GM18498 (cell line): ENCODE results near the gene PDE11A.

ENCODE experiments used
- ATAC-seq: cut with Tn5 transposase; IDR thresholded peaks from one replicate; pipeline ENCODE4 v1.9.1; 2021; ENCODE audit warnings: mild to moderate bottlenecking, moderate library complexity; ENCODE audit not compliant: unreplicated experiment

Gene PDE11A

DNA sequence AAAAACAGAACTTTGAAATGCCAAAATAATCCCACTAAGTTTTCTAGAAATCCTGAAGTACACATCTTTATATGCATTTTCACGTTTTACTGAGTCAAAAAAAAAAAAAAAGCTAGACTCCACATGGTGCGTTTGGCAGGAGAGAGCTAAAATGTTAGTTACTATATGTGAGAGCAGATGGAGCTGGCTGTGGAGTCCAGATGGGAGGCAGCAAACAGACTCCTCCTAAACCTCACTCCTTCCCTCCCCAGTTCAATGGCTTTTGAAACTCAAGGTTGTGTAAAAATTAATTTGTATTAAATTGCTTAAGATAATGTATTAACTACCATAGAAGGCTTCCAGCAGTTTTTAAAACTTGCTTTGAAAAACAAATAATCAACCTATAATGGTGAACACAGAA is 431.2 kb downstream of the PDE11A start:
- ATAC-seq, result no peak

- no peak for ATAC-seq
These were observed 432.2 kb downstream of the PDE11A start for GRCh38 chr2:177640423-177640822.

DNA sequence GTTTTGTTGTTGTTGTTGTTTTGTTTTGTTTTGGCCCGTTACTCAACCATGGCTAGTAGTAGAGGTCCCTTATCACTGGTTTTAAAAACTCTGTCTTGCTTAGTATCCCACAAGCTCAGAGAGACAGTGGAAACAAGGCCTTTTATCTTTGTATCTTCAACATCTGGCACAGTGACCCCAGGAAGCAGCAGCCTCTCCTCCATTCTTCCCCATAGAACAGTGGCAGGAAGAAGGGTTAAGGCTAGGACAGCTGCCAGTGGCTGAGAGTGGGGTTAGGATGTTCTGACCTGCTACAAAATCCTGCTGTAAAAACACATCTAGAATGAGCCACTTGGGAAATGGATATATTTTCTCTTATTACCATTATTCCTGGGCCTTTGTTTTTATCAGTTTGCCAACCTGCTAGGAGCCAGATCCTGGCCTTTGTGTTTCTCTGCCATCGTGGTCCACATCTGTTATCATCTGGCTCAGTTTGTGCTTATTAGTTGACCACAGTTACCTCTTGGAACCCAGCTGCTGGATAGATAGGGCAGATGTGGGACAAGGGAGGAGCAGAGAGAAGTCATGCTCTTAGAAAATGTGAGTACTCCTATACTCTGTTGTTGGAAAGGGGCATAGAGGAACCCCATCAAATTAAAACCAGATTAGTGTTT is 433.2 kb downstream of the PDE11A start:
- ATAC-seq, result no peak

DNA sequence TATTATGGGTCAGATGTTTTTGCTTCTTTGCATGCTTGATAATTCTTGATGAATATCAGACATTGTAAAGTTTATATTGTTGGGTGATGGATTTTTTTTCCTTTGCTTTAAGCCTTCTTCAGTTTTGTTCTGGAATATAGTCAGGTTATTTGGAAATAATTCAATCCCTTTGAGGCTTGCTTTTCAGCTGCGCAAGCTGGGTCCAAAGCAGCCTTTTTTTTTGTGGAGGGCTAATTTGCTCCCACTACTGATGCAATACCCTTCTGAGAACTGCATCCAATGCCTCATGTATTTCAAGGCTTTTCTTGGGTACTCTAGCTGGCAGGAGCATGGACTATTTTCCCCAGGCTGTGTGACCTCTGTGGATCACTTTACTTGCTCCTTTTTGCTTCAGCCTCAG is 434.1 kb downstream of the PDE11A start:
- ATAC-seq, result no peak

GRCh38 chr2:177636672-177637071 is 435.9 kb downstream of the PDE11A start:
- no peak for ATAC-seq

DNA sequence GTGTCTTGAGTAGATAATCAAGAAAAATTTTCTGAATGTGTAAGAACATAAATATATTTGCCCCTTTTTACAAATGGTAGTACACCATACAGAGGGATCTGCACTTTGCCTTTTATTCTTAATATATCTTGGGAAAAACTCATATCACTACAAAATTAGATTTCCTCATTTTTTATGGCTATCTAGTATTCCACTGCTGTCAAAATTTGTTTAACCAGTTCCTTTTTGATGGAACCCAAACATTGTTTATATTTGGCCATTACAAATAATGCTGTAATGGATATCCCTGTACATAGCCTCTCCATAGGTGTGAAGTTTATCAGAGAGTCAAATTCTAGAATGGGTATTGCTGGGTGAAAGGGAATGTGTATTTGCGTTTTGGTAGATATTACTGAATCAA is 436.9 kb downstream of the PDE11A start:
- ATAC-seq, result no peak

DNA sequence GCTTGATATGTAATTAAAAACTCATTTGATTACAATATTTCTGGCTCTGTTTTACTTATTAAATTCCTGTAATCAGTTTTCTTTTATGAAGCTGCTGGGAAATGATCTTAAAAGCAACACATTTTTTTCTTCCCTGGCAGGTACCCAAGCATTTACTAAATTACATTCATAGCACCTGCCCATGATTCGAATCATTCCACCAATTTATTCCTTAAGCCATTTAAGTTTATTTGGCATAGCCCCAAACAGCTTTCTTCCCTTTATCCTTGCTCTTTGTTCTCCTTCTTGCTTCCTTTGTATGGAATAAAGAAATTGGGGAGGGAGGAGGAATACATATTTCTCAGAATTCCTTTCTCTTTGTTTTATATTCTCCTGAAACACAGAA is 438.7 kb downstream of the PDE11A start:
- no peak for ATAC-seq

DNA sequence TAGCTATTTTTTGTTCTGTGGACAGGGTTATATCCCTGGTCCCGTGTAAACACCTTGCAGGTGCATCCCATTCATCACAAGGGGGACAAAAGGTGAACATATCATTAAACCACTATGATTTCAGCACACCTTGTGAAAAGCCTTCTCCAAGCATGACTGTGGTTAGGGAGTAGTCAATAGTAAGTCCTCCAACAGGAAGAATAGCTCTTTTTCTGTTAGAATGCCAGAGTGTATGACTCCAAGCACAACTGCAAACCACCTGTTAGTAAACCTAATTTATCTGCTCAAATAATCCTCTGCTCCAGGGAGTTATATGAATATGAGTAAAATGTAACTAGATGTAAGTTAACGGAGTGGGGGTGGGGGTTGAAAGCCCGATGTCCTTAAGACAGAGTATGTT is 439.5 kb downstream of the PDE11A start:
- ATAC-seq, result no peak

GRCh38 chr2:177631680-177632079 is 440.9 kb downstream of the PDE11A start:
- ATAC-seq, result no peak

DNA sequence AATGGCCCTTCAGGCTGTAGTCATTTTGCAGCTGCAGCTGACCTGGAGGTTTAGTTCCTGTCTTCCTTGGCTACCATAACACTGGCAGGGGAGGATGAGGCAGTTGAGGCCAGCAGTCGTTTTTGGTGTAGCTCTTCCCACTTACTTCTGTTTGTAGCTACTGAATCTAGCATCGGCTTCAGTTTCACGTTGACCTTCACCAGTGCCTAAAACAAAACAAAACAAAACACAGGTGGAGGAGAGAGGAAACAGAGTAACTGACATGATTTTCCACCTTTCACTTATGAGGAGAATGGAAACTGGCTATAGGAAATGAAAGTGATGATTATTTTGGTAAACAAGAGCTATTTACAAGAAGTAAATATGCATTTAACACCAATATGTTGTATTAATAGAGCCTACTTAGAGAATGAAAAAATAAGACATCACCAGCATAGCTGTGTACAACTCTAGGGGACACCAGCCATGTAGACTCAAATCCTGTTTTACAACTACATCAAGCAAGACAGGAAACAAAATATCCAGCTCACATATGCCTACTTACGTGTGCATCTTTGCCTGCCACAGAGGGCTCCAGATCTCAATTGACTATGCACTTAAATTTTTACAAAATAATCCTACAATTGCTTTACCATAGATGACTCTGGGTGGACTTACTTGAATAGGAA is 443.1 kb downstream of the PDE11A start:
- no peak for ATAC-seq

DNA sequence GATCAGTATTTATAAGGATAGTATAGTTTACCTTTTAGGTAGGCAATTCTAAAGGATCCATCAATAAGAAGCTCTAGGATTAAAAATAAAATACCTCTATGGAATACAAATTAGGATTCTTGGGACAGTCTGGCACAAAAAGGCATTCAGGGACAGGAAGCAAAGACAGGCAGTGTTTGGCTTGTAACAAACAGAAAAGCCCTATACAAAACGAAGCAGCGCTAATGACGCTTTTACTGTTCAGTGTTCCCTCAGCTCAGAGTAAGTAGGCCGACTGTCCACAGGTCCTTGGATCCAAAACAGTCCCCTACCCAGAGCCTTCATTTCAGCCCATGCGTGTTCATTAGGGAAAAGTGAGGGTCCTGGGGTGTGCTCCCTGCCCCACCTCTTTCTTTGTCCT is 443.7 kb downstream of the PDE11A start:
- ATAC-seq, result no peak

- no peak for ATAC-seq
These were observed 446.6 kb downstream of the PDE11A start for GRCh38 chr2:177625744-177626650.

DNA sequence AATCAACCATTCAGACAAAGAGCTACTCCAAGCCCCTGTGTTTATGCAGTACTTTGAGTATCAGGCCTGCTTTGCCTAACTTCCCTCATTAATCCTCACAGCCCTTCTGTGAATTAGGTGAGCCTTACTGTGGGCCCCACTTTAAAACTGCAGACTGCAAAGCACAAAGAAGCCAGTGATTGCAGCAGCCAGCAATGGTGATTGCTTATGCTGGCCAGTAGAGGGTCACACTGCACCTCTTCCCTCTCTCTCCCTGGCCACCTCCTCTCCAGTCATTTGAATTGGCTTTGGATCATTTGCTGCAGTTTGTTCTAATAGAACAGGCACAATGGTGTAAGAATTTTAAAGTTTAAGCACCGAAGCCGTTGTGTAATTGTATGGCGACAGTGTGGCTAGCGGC is 450.1 kb downstream of the PDE11A start:
- ATAC-seq, result no peak

- ATAC-seq, result no peak
These were observed 452.6 kb downstream of the PDE11A start for GRCh38 chr2:177619986-177620385.

GRCh38 chr2:177619461-177619860 is 453.1 kb downstream of the PDE11A start:
- no peak for ATAC-seq

- peak; percentile 98 for ATAC-seq
These were observed 454.0 kb downstream of the PDE11A start for GRCh38 chr2:177618255-177619253.

DNA sequence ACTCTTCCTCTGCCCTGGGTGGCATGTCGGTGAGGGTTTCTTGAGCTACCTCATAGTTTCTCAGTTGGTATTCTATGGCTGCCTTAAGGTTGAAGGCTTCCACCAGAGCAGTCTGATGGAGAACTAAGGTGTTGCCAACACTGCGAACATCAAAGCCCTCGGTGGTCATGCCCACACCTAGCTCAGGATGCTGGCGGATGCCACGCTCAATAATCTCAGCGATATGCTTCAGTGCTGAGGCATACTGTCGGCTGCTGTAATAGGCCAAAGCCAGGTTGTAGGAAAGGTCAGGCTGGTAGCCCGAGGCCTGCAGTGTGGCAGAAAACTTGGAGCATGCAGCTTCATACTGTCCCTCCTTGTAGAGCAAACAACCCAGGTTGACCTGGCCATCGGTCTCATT is 454.7 kb downstream of the PDE11A start:
- no peak for ATAC-seq

- no peak for ATAC-seq
These were observed 455.8 kb downstream of the PDE11A start for GRCh38 chr2:177616731-177617130.

- no peak for ATAC-seq
These were observed 456.5 kb downstream of the PDE11A start for GRCh38 chr2:177616066-177616465.

DNA sequence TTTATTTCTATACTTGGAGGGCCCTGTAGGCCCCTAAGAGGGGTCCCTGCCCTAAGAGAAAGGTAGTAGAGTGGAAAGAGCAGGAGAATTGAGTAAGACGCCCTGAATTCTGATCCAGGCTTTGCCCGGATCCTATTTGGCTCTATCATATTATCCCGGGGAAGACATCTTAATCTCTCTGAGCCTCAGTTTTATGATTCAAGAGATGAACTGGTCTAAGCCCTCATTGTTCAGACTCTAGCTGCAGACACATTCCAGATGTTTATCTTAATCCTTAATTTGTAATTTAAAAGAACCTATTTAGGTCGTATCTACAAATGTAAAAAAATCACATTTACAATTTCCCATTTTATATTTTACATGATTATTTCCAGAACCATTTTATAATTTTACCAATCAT is 459.9 kb downstream of the PDE11A start:
- no peak for ATAC-seq
